ENCODE results near the gene SMARCA1.

DNA sequence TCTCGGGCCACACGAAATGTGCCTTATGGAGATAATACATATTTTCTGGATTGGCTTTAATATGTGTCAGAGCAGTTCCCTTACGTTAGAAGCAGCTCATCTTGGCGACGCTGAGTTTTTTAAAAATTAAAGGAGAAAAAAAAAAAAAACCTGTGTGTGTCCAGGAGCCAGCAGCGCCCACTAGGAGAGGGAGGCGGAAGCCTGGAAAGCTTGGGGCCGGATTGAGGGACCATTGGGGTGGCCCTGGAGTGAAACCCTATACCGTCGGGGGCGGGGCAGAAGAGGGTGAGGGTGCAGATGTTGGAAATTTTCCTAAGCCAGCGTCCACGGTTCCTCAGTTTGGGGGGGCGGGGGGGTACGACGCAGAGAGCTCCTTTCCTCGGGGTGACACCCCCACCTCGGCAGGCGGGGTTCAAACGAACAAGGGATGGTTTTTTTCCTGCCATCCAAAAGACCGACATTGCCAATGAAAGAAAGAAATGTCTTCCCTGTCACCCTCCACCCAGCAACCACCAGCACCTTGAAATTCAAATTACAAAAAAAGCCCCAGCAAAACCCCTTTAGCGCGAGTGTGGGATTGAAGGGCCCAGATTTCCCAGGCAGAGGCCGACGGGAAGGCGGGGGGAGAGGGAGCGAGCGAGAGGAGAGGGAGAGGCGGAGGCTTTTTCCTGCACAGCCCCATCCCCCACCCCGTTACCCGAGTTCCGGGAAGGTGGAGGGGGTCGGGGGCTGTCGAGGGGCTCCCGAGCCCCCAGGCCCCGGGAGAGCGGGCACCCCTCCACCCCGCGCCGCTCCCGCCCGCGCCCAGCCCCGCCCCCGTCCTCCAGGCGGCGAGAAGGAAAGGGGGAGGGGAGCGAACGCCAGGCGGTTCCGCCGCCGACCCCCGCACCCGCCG lies 859 bp downstream of the SMARCA1 start:
- TF ChIP-seq NR2C1 (IDR thresholded peaks at IDR 0.05) (no peak), CTCF (IDR thresholded peaks at IDR 0.05 in 2 of 3, conservative IDR thresholded peaks at IDR 0.05 in 1 of 3; ENCODE audit: control insufficient read depth in 2 of 3, extremely low read depth in 1 of 3, insufficient read depth in 1 of 3, low read depth in 3 of 3, low read length in 3 of 3) (no peak), SMAD1 (IDR thresholded peaks at IDR 0.05; ENCODE audit: low read depth, partially characterized antibody) (no peak), POLR2AphosphoS5 (IDR thresholded peaks at IDR 0.05; ENCODE audit: low read length) (no peak), CEBPB (IDR thresholded peaks at IDR 0.05; ENCODE audit: borderline replicate concordance in 1 of 2, low read depth in 2 of 2, low read length in 2 of 2) (no peak), RAD21 (IDR thresholded peaks at IDR 0.05; ENCODE audit: insufficient read depth, low read depth, low read length) (no peak), IRF4 (IDR thresholded peaks at IDR 0.05; ENCODE audit: low read depth, low read length) (no peak)
- TF ChIP-seq, protein P1, sequence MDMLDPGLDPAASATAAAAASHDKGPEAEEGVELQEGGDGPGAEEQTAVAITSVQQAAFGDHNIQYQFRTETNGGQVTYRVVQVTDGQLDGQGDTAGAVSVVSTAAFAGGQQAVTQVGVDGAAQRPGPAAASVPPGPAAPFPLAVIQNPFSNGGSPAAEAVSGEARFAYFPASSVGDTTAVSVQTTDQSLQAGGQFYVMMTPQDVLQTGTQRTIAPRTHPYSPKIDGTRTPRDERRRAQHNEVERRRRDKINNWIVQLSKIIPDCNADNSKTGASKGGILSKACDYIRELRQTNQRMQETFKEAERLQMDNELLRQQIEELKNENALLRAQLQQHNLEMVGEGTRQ (IDR thresholded peaks at IDR 0.05; ENCODE audit: borderline replicate concordance, low read depth, low read length), result no peak

Data from GM12878 (cell line).